IPS-18c (cell line): ENCODE results near the gene KIF19.
A peak's percentile ranks its signal among the peaks of the same experiment; 100 is the strongest.

ENCODE experiments used
- H3K4me3 ChIP-seq: 2 replicates; pipeline ENCODE4 v1.7.0; 2013; ENCODE audit warnings: low read depth, mild to moderate bottlenecking, low read length, moderate library complexity; ENCODE audit not compliant: insufficient read depth
- H3K9me3 ChIP-seq: one replicate; pipeline ENCODE4 v1.6.1; 2013; ENCODE audit warnings: mild to moderate bottlenecking, low read length, moderate library complexity; ENCODE audit not compliant: control insufficient read depth, insufficient read depth

KIF19 gene

GRCh38 chr17:74351552-74352210 lies 25.7 kb downstream of the KIF19 start:
- Histone ChIP-seq H3K9me3 (no peaks in the 10 kb centered on the region), H3K4me3 (no peak overlapping the region)

GRCh38 chr17:74353446-74354060 lies 27.5 kb downstream of the KIF19 start:
- Histone ChIP-seq H3K4me3 (no peak overlapping the region), H3K9me3 (no peaks in the 10 kb centered on the region)

GRCh38 chr17:74354123-74354522 lies 28.1 kb downstream of the KIF19 start:
- no peaks in the 10 kb centered on the region for H3K9me3 ChIP-seq
- no peak overlapping the region for H3K4me3 ChIP-seq

GRCh38 chr17:74354561-74354960 lies 28.5 kb downstream of the KIF19 start:
- no peaks in the 10 kb centered on the region for H3K9me3 ChIP-seq
- H3K4me3 ChIP-seq = no peak overlapping the region

- no peak overlapping the region for H3K4me3 ChIP-seq
- H3K9me3 ChIP-seq = no peaks in the 10 kb centered on the region
Observed at GRCh38 chr17:74355065-74355464, 29.0 kb downstream of the KIF19 start.

GRCh38 chr17:74356646-74357465 lies 30.8 kb downstream of the KIF19 start:
- Histone ChIP-seq H3K9me3 (peaks cover 2% of the 10 kb centered on the region), H3K4me3 (peak overlapping the region; percentile 41)

- H3K9me3 ChIP-seq = peaks cover 2% of the 10 kb centered on the region
- H3K4me3 ChIP-seq = peak overlapping the region; percentile 41
Observed at GRCh38 chr17:74357466-74357809, 31.4 kb downstream of the KIF19 start.

GRCh38 chr17:74358697-74359096 lies 32.7 kb downstream of the KIF19 start:
- H3K9me3 ChIP-seq = peaks cover 2% of the 10 kb centered on the region
- no peak overlapping the region for H3K4me3 ChIP-seq

- Histone ChIP-seq H3K9me3 (peaks cover 2% of the 10 kb centered on the region), H3K4me3 (no peak overlapping the region)
Observed at GRCh38 chr17:74359916-74360315, 33.9 kb downstream of the KIF19 start.

GRCh38 chr17:74360899-74361229 lies 34.8 kb downstream of the KIF19 start:
- peaks cover 2% of the 10 kb centered on the region for H3K9me3 ChIP-seq
- no peak overlapping the region for H3K4me3 ChIP-seq

GRCh38 chr17:74361230-74362068 lies 35.4 kb downstream of the KIF19 start, which contains the start of gene BTBD17:
Gene BTBD17, minus strand, starts transcription at chr17:74361868. Its CDS starts 49 bp downstream, at chr17:74361819.
- H3K9me3 ChIP-seq = peaks cover 2% of the 10 kb centered on the region
- H3K4me3 ChIP-seq = peak within 1 kb of the TSS; percentile 20; the same call in 1 of the 2 replicates

GRCh38 chr17:74362069-74362405 lies 36.0 kb downstream of the KIF19 start:
- Histone ChIP-seq H3K9me3 (peaks cover 2% of the 10 kb centered on the region), H3K4me3 (no peak overlapping the region)

- H3K9me3 ChIP-seq = peaks cover 2% of the 10 kb centered on the region
Observed at GRCh38 chr17:74362810-74363498, 36.9 kb downstream of the KIF19 start.

GRCh38 chr17:74367206-74367605 lies 41.2 kb downstream of the KIF19 start, which contains the start of gene GPR142:
Gene GPR142, plus strand, starts transcription at chr17:74367506. Its CDS starts 2,035 bp downstream, at chr17:74369541.
- Histone ChIP-seq H3K4me3 (no peak within 1 kb of the TSS), H3K9me3 (no peaks in the 10 kb centered on the region)

More at GRCh38 chr17:74362810-74363498, 36.9 kb downstream of the KIF19 start:
- H3K4me3 ChIP-seq = no peak overlapping the region

- H3K4me3 ChIP-seq = no peak overlapping the region
- H3K9me3 ChIP-seq = no peaks in the 10 kb centered on the region
Observed at GRCh38 chr17:74368341-74369081, 42.5 kb downstream of the KIF19 start.

GRCh38 chr17:74369221-74369620 lies 43.2 kb downstream of the KIF19 start:
- H3K9me3 ChIP-seq = no peaks in the 10 kb centered on the region
- no peak overlapping the region for H3K4me3 ChIP-seq
